Neural cell (in vitro differentiated cells): ENCODE results near the gene DPP6. TPM values are rescaled to one million over a fixed set of nuclear protein-coding genes. Genes with fewer than 3 reads are reported as not detected.

Experiments
- H2AFZ ChIP-seq: fragments of 200-600, 300-800 bp; sonication (generic), shearing (Covaris generic); 2 replicates; pipeline ENCODE4 v1.6.0; 2014; ENCODE audit warnings: low read depth, mild to moderate bottlenecking, antibody characterized with exemption, low read length, moderate library complexity
- H3F3A ChIP-seq: fragments of 200-600 bp; shearing (Covaris generic); 2 replicates; pipeline ENCODE4 v1.6.1; 2016; ENCODE audit warnings: mild to moderate bottlenecking, moderate library complexity, mixed read lengths, antibody characterized with exemption, low read length; ENCODE audit not compliant: insufficient read depth, poor library complexity, severe bottlenecking
- H3K27ac ChIP-seq: fragments of 200-600, 300-800 bp; sonication (generic), shearing (Covaris generic); 2 replicates; pipeline ENCODE4 v1.5.1; 2014; ENCODE audit warnings: mild to moderate bottlenecking, low read length, moderate library complexity
- H3K27me3 ChIP-seq: fragments of 300-800, 200-600 bp; sonication (generic), shearing (Covaris generic); 2 replicates; pipeline ENCODE4 v1.6.0; 2014; ENCODE audit warnings: mild to moderate bottlenecking, low read depth, low read length, moderate library complexity; ENCODE audit not compliant: insufficient read depth
- H3K36me3 ChIP-seq: fragments of 300-800, 200-600 bp; sonication (generic), shearing (Covaris generic); 2 replicates; pipeline ENCODE4 v1.5.1; 2014; ENCODE audit warnings: mild to moderate bottlenecking, antibody characterized with exemption, low read length, moderate library complexity; ENCODE audit not compliant: insufficient read depth
- H3K4me2 ChIP-seq: fragments of 300-800, 200-600 bp; sonication (generic), shearing (Covaris generic); 2 replicates; pipeline ENCODE4 v1.6.0; 2014; ENCODE audit warnings: mild to moderate bottlenecking, low read length
- H3K4me3 ChIP-seq: fragments of 300-800, 200-600 bp; sonication (generic), shearing (Covaris generic); 2 replicates; pipeline ENCODE4 v1.5.1; 2014; ENCODE audit warnings: mild to moderate bottlenecking, low read length, moderate library complexity
- H3K79me2 ChIP-seq: fragments of 200-600 bp; shearing (Covaris generic); replicated peaks from 2 replicates; pipeline ENCODE4 v1.6.0; 2014; ENCODE audit warnings: mild to moderate bottlenecking, low read length, moderate library complexity; ENCODE audit not compliant: insufficient read depth
- H3K9ac ChIP-seq: fragments of 300-800, 200-600 bp; sonication (generic), shearing (Covaris generic); 2 replicates; pipeline ENCODE4 v1.6.1; 2016; ENCODE audit warnings: mild to moderate bottlenecking, low read length, mixed read lengths
- H3K9me2 ChIP-seq: fragments of 200-600 bp; shearing (Covaris generic); 2 replicates; pipeline ENCODE4 v1.6.1; 2016; ENCODE audit warnings: mild to moderate bottlenecking, low read length, mixed read lengths; ENCODE audit not compliant: insufficient read depth
- H3K9me3 ChIP-seq: fragments of 200-600, 300-800 bp; sonication (generic), shearing (Covaris generic); 2 replicates; pipeline ENCODE4 v1.6.1; 2016; ENCODE audit warnings: mild to moderate bottlenecking, mixed run types, low read length, moderate library complexity, mixed read lengths
- H4K20me1 ChIP-seq: fragments of 200-600 bp; shearing (Covaris generic); 2 replicates; pipeline ENCODE4 v1.6.1; 2016; ENCODE audit warnings: mild to moderate bottlenecking, mixed run types; ENCODE audit not compliant: insufficient read depth
- CTCF ChIP-seq: fragments of 450-650 bp; IDR thresholded peaks from 2 replicates; pipeline ENCODE4 v1.5.1; 2014; ENCODE audit warnings: antibody characterized with exemption, mild to moderate bottlenecking, moderate library complexity; ENCODE audit not compliant: poor library complexity, severe bottlenecking
- EP300 ChIP-seq: fragments of 450-650 bp; conservative IDR thresholded peaks from 2 replicates; pipeline ENCODE4 v1.6.1; 2014; ENCODE audit warnings: antibody characterized with exemption, mild to moderate bottlenecking, moderate library complexity; ENCODE audit not compliant: poor library complexity, severe bottlenecking
- EZH2 ChIP-seq: fragments of 200-600, 300-800 bp; shearing (Covaris generic), sonication (generic); IDR thresholded peaks from 2 replicates; pipeline ENCODE4 v1.6.1; 2014; ENCODE audit warnings: antibody characterized with exemption, low read length, borderline replicate concordance, mild to moderate bottlenecking; ENCODE audit not compliant: insufficient read depth, poor library complexity, severe bottlenecking
- MXI1 ChIP-seq: fragments of 450-650 bp; conservative IDR thresholded peaks from 2 replicates; pipeline ENCODE4 v1.6.1; 2014; ENCODE audit warnings: antibody characterized with exemption, mild to moderate bottlenecking; ENCODE audit not compliant: poor library complexity, severe bottlenecking
- POLR2AphosphoS5 ChIP-seq: IDR thresholded peaks from 2 replicates; pipeline ENCODE4 v1.6.1; 2012
- RAD21 ChIP-seq: fragments of 450-650 bp; conservative IDR thresholded peaks from 2 replicates; pipeline ENCODE4 v1.6.1; 2014; ENCODE audit warnings: antibody characterized with exemption, mild to moderate bottlenecking, moderate library complexity
- REST ChIP-seq: IDR thresholded peaks from 2 replicates; pipeline ENCODE4 v1.6.1; 2012; ENCODE audit warnings: borderline replicate concordance
- SMC3 ChIP-seq: fragments of 450-650 bp; conservative IDR thresholded peaks from 2 replicates; pipeline ENCODE4 v1.6.1; 2014; ENCODE audit warnings: antibody characterized with exemption, mild to moderate bottlenecking, moderate library complexity; ENCODE audit not compliant: poor library complexity
- TAF1 ChIP-seq: IDR thresholded peaks from 2 replicates; pipeline ENCODE4 v1.6.1; 2012; ENCODE audit warnings: low read depth
- polyA plus RNA-seq: library from polyadenylated mRNA; depleted of rRNA; stranded (reverse); fragments of >200 nt; gene quantifications from 2 replicates; pipeline ENCODE4 v1.2.3, GENCODE V29; 2014

Gene DPP6
- polyA plus RNA-seq, 1 donor from 2014 or later, result 20.4 TPM

- no peaks in the 10 kb centered on the region for H3K36me3 ChIP-seq
- no peak overlapping the region for H3K27ac ChIP-seq
- H4K20me1 ChIP-seq, result no peaks in the 10 kb centered on the region
- H3K79me2 ChIP-seq, result peaks cover 15% of the 10 kb centered on the region
- H3K4me3 ChIP-seq, result peak overlapping the region; percentile 78
- no peak overlapping the region for H2AFZ ChIP-seq
- no peak for TF ChIP-seq EZH2
- TF ChIP-seq CTCF, result no peak
- TF ChIP-seq MXI1, result no peak
- TF ChIP-seq TAF1, result no peak
- no peak for TF ChIP-seq POLR2AphosphoS5
- TF ChIP-seq RAD21, result no peak
- TF ChIP-seq EP300, result no peak
- TF ChIP-seq SMC3, result no peak
- no peak for TF ChIP-seq REST
- H3K9ac ChIP-seq, result no peak overlapping the region
- H3F3A ChIP-seq, result no peaks in the 10 kb centered on the region
- no peak overlapping the region for H3K4me2 ChIP-seq
- H3K9me2 ChIP-seq, result no peaks in the 10 kb centered on the region
- no peaks in the 10 kb centered on the region for H3K27me3 ChIP-seq
- no peaks in the 10 kb centered on the region for H3K9me3 ChIP-seq
Observed at GRCh38 chr7:154308928-154309327, 256.7 kb downstream of the DPP6 start.

GRCh38 chr7:154310114-154310513, 257.9 kb downstream of the DPP6 start:
- Histone ChIP-seq H3K9me3 (no peaks in the 10 kb centered on the region), H3K4me2 (no peak overlapping the region), H3K9ac (no peak overlapping the region), H2AFZ (no peak overlapping the region), H3K79me2 (peaks cover 15% of the 10 kb centered on the region), H3K36me3 (no peaks in the 10 kb centered on the region), H3K27ac (no peak overlapping the region), H3K9me2 (no peaks in the 10 kb centered on the region), H4K20me1 (no peaks in the 10 kb centered on the region), H3F3A (no peaks in the 10 kb centered on the region), H3K4me3 (no peak overlapping the region), H3K27me3 (no peaks in the 10 kb centered on the region)
- TF ChIP-seq REST, result no peak
- TF ChIP-seq EP300, result no peak
- TF ChIP-seq POLR2AphosphoS5, result no peak
- no peak for TF ChIP-seq EZH2
